Cardiac muscle cell (in vitro differentiated cells and primary cell): Measurements from ENCODE around the gene RNASEH2C. TPM values are rescaled to one million over a fixed set of nuclear protein-coding genes. Genes with fewer than 3 reads are reported as not detected.
"Not testable (repeated sequence)": the region's sequence is repeated elsewhere in the genome, so short reads cannot be mapped to it uniquely, and the experiment has no call there.

ENCODE experiments used
- DNase-seq, 2 donors: peaks; one replicate each; pipeline versions ENCODE4 v3.0.0 to v3.0.0-alpha.2; 2010 to 2017; ENCODE audit warnings: low read depth in 1 of 2, low spot score in 1 of 2
- H3K27ac ChIP-seq: fragments of 200-600 bp; sonication (generic); 2 replicates; pipeline ENCODE4 v1.5.1; 2016
- H3K27me3 ChIP-seq: fragments of 200-600 bp; sonication (generic); 2 replicates; pipeline ENCODE4 v1.6.0; 2016; ENCODE audit warnings: control low read depth
- H3K36me3 ChIP-seq: fragments of 200-600 bp; sonication (generic); 2 replicates; pipeline ENCODE4 v1.5.1; 2016; ENCODE audit warnings: control low read depth
- H3K4me1 ChIP-seq: fragments of 200-600 bp; sonication (generic); 2 replicates; pipeline ENCODE4 v1.8.1; 2017; ENCODE audit warnings: low read depth, mild to moderate bottlenecking, mixed run types
- H3K4me3 ChIP-seq: fragments of 200-600 bp; sonication (generic); 2 replicates; pipeline ENCODE4 v1.5.1; 2016; ENCODE audit warnings: mild to moderate bottlenecking
- H3K9me3 ChIP-seq: fragments of 200-600 bp; sonication (generic); 2 replicates; pipeline ENCODE4 v1.5.1; 2017; ENCODE audit warnings: low read depth, mild to moderate bottlenecking, control low read depth
- CTCF ChIP-seq: IDR thresholded peaks from 2 replicates; pipeline ENCODE4 v1.5.1; 2012; ENCODE audit warnings: low read depth, mild to moderate bottlenecking, low read length
- polyA plus RNA-seq: library from polyadenylated mRNA; unstranded; fragments of >200 nt; fragmentation: Nextera tagmentation; extraction: Ambion mirVana; gene quantifications from 2 replicates; pipeline ENCODE4 v1.2.1, GENCODE V29; 2016
- total RNA-seq: library from RNA; depleted of rRNA; stranded (reverse); fragments of >200 nt; gene quantifications from 2 replicates; pipeline ENCODE4 v1.2.3, GENCODE V29; 2016

The RNASEH2C gene
- total and polyA plus RNA-seq, 2 experiments from 2014 or later, result 84.4 to 108 TPM

DNA sequence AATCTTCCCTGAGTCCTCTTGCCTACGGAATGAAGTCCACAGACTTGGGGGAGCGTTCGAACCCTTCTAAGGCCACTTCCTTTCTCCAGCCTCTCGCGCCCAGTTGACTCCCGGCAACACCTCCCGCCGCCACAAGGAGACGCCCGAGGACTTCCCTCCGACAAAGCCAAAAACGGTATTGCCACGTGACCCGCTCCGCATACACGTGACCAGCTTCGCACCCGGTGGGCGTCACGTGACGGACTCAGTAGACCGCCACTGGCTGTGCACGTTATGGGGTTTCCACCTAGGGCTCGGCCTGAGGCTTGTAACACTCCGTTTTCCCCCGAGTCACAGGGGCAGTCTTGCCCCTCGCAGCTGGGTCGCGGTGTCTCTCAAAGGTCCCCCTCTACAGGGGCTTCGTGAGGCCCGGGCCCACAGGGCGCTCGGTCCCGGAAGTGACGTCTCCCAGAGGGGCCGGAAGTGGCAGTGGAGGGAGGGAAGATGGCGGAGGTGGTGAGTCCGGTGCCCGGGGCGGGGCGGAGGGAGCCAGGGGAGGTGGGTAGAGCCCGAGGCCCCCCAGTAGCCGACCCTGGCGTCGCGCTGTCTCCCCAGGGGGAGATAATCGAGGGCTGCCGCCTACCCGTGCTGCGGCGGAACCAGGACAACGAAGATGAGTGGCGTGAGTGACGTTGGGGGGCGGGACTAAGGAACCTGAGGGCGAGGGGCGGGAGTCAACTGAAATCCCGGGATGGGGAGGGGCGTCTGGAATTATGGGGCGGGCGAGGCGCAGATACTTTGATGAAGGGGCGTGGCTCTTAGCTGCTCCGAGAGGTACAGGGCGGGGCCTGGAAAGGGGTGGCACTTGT is 8.6 kb downstream of the RNASEH2C start, which contains the start of gene KAT5:
Gene KAT5, plus strand, starts transcription at position 468 of the 848 bp plus-strand sequence. Its CDS starts 16 bp downstream, at position 484.
- H3K36me3 ChIP-seq, result peaks cover 22% of the 10 kb centered on the region
- TF ChIP-seq CTCF, result peak; percentile 97
- H3K9me3 ChIP-seq, result no peaks in the 10 kb centered on the region

DNA sequence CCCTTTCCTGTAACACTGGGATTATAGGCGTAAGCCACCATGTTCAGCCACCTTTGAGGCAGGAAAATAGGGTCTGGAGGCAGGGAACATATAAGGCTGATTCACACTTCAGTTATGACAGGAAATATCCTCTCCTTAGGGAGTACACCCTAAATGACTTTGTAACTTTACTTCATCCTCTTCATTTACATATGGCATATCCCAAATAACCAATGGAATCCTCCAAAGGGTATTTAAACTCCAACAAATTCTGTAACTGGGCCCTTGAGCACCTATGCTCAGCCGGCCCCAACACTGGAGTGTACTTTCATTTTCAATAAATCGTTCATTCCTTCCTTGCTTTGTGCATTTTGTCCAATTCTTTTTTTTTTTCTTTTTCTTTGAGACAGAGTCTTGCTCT is 10.2 kb downstream of the RNASEH2C start:
- no peak overlapping the region for H3K4me3 ChIP-seq
- no peaks in the 10 kb centered on the region for H3K4me1 ChIP-seq
- peak in 1 of 2 donors; percentile 14 for DNase-seq
- H3K36me3 ChIP-seq, result peaks cover 18% of the 10 kb centered on the region
- H3K27me3 ChIP-seq, result no peaks in the 10 kb centered on the region
- no peak for TF ChIP-seq CTCF
- H3K27ac ChIP-seq, result no peak overlapping the region
- no peaks in the 10 kb centered on the region for H3K9me3 ChIP-seq

More for the DNA sequence above, 8.6 kb downstream of the RNASEH2C start, which contains the start of gene KAT5:
- Histone ChIP-seq H3K4me1 (no peaks in the 10 kb centered on the region), H3K4me3 (peak within 1 kb of the TSS; percentile 54), H3K27ac (peak within 1 kb of the TSS; percentile 99), H3K27me3 (no peaks in the 10 kb centered on the region)
- DNase-seq, result peak; percentile 98 to 99

GRCh38 chr11:65709661-65710060 is 10.9 kb downstream of the RNASEH2C start:
- peaks cover 12% of the 10 kb centered on the region for H3K36me3 ChIP-seq
- no peak overlapping the region for H3K27ac ChIP-seq
- no peaks in the 10 kb centered on the region for H3K9me3 ChIP-seq
- peak in 1 of 2 donors; percentile 61 for DNase-seq
- H3K4me3 ChIP-seq, result no peak overlapping the region
- no peak for TF ChIP-seq CTCF
- no peaks in the 10 kb centered on the region for H3K27me3 ChIP-seq
- no peaks in the 10 kb centered on the region for H3K4me1 ChIP-seq

GRCh38 chr11:65708451-65708850 is 12.1 kb downstream of the RNASEH2C start:
- H3K9me3 ChIP-seq, result no peaks in the 10 kb centered on the region
- H3K4me1 ChIP-seq, result no peaks in the 10 kb centered on the region
- H3K27ac ChIP-seq, result no peak overlapping the region
- no peak for TF ChIP-seq CTCF
- H3K4me3 ChIP-seq, result no peak overlapping the region
- peaks cover 4% of the 10 kb centered on the region for H3K27me3 ChIP-seq
- no peak for DNase-seq
- peaks cover 1% of the 10 kb centered on the region for H3K36me3 ChIP-seq

GRCh38 chr11:65707002-65707401 is 13.6 kb downstream of the RNASEH2C start:
- not testable (repeated sequence) for H3K9me3 ChIP-seq, H3K4me3 ChIP-seq, H3K27ac ChIP-seq, DNase-seq, H3K36me3 ChIP-seq, H3K4me1 ChIP-seq
- H3K27me3 ChIP-seq, result peaks cover 11% of the 10 kb centered on the region

DNA sequence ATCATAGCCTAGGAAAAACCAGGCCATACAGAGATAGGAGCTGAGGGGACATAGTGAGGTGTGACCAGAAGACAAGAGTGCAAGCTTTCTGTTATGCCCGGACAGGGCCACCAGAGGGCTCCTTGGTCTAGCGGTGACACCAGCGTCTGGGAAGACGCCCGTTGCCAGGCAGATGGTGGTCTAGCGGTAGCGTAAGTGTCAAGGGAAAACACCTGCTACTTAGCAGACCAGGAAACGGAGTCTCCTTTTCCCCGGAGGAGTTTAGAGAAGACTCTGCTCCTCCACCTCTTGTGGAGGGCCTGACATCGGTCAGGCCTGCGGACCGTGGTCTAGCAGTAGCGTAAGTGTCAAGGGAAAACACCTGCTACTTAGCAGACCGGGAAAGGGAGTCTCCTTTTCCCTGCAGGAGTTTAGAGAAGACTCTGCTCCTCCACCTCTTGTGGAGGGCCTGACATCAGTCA is 14.3 kb downstream of the RNASEH2C start:
- TF ChIP-seq CTCF, result peak; percentile 50
- peak; percentile 46 to 54 for DNase-seq
- not testable (repeated sequence) for H3K36me3 ChIP-seq, H3K4me1 ChIP-seq, H3K27ac ChIP-seq, H3K4me3 ChIP-seq, H3K9me3 ChIP-seq
- H3K27me3 ChIP-seq, result peaks cover 11% of the 10 kb centered on the region
